ENCODE results near the gene CPT1B. TPM values are rescaled to one million over a fixed set of nuclear protein-coding genes. Genes with fewer than 3 reads are reported as not detected.
"Not testable (repeated sequence)": the region's sequence is repeated elsewhere in the genome, so short reads cannot be mapped to it uniquely, and the experiment has no call there.

The CPT1B gene
- total RNA-seq, 1 donor from 2014 or later = 27.1 TPM

DNA sequence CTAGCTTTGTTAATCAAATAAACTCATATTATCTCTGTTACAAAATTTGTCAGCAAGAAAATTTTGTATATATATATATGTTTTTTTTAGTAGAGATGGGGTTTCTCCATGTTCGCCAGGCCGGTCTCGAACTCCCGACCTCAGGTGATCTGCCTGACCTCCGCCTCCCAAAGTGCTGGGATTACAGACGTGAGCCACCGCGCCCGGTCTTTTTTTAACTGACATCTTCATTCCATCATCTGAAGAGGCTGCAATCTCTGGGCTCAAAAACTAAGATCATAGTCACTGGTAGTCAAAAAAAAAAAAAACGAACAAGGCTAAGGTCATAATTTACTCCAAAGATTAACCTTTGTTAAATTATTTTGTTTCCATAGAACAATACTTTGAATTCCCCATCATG is 37.8 kb downstream of the CPT1B start:
- Histone ChIP-seq H3K27ac (ENCODE audit: low read depth, low read length) (peak overlapping the region; percentile 91), H3K27me3 (ENCODE audit: control insufficient read depth in 3 of 3, insufficient read depth in 3 of 3, low read length in 3 of 3) (peaks cover 7 to 19% (median 18%) of the 10 kb centered on the region in 3 donors), H3K4me1 (ENCODE audit: control insufficient read depth in 3 of 3, insufficient read depth in 3 of 3, low read length in 3 of 3) (peaks cover 5 to 24% (median 8%) of the 10 kb centered on the region in 3 donors), H3K9ac (ENCODE audit: low read depth in 1 of 3, low read length in 3 of 3) (no peak overlapping the region), H3K4me3 (ENCODE audit: low read length in 3 of 3) (no peak overlapping the region), H3K9me3 (ENCODE audit: control insufficient read depth in 3 of 3, low read length in 3 of 3) (no peaks in the 10 kb centered on the region), H3K36me3 (ENCODE audit: control insufficient read depth in 3 of 3, insufficient read depth in 3 of 3, low read length in 3 of 3) (no peaks in the 10 kb centered on the region)

DNA sequence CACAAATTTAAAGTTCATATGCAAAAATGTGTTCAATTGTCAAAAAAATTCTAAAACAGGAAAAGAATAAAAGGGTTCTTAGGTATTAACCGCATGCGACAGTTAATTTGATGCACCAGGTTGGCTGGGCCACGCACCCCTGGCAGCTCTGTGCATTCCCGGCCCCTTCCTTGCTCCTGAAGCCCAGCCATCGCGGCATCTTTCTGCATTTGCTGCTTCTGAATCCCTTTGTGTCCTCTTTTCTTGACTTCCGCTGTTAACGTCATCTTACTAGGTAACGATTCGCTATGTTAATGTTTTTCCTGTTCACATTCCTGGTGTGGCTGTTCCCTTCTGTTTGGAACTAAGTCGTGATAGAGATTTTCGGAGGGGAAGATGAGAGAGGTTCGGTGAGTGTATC is 40.5 kb downstream of the CPT1B start:
- no peak overlapping the region for H3K9ac ChIP-seq (ENCODE audit: low read depth in 1 of 3, low read length in 3 of 3)

DNA sequence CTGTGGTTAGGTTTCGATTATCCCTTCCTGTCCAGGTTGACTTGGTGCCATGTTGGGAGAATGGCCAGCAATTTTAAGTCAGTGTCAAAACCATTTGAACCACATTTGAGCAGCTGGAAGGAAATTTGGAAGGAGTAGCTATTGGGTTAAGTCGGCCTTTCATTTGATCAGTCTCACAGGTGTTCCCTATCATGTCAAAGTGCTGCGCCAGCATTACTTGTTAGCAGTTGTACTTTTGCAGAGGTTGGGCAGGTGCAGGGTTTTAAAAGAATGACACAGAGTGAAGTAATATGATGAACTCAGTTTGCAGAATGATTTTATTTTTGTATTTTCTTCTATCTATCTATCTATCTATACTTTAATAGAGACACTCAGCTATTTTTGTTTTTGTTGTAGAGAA is 42.0 kb downstream of the CPT1B start:
- Histone ChIP-seq H3K27ac (ENCODE audit: low read depth, low read length) (no peak overlapping the region), H3K9ac (ENCODE audit: low read depth in 1 of 3, low read length in 3 of 3) (no peak overlapping the region), H3K9me3 (ENCODE audit: control insufficient read depth in 3 of 3, low read length in 3 of 3) (no peaks in the 10 kb centered on the region), H3K4me1 (ENCODE audit: control insufficient read depth in 3 of 3, insufficient read depth in 3 of 3, low read length in 3 of 3) (peaks cover under 1 to 19% (median 11%) of the 10 kb centered on the region in 3 donors), H3K4me3 (ENCODE audit: low read length in 3 of 3) (no peak overlapping the region), H3K27me3 (ENCODE audit: control insufficient read depth in 3 of 3, insufficient read depth in 3 of 3, low read length in 3 of 3) (peaks cover 13 to 28% (median 24%) of the 10 kb centered on the region in 3 donors), H3K36me3 (ENCODE audit: control insufficient read depth in 3 of 3, insufficient read depth in 3 of 3, low read length in 3 of 3) (no peaks in the 10 kb centered on the region)

More for the DNA sequence above, 40.5 kb downstream of the CPT1B start:
- H3K27me3 ChIP-seq (ENCODE audit: control insufficient read depth in 3 of 3, insufficient read depth in 3 of 3, low read length in 3 of 3) = peaks cover 2 to 19% (median 18%) of the 10 kb centered on the region in 3 donors
- H3K9me3 ChIP-seq (ENCODE audit: control insufficient read depth in 3 of 3, low read length in 3 of 3) = no peaks in the 10 kb centered on the region
- H3K27ac ChIP-seq (ENCODE audit: low read depth, low read length) = peak overlapping the region; percentile 91
- no peaks in the 10 kb centered on the region for H3K36me3 ChIP-seq (ENCODE audit: control insufficient read depth in 3 of 3, insufficient read depth in 3 of 3, low read length in 3 of 3)
- H3K4me3 ChIP-seq (ENCODE audit: low read length in 3 of 3) = no peak overlapping the region
- peaks cover 0 to 12% (median 3%) of the 10 kb centered on the region in 3 donors for H3K4me1 ChIP-seq (ENCODE audit: control insufficient read depth in 3 of 3, insufficient read depth in 3 of 3, low read length in 3 of 3)

DNA sequence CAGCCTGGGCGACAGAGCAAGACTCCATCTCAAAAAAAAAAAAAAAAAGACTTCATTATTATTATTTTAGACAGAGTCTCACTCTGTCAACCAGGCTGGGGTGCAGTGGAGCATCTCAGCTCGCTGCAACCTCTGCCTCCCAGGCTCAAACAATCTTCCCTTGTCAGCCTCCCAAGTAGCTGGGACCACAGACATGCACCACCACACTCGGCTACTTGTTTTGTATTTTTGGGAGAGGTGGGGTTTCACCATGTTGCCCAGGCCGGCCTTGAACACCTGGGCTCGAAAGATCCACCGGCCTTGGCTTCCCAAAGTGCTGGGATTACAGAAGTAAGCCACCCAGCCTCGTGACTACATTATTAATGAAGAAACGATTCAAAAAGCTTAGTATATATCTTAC is 43.1 kb downstream of the CPT1B start:
- Histone ChIP-seq H3K27ac (ENCODE audit: low read depth, low read length) (no peak overlapping the region), H3K4me1 (ENCODE audit: control insufficient read depth in 3 of 3, insufficient read depth in 3 of 3, low read length in 3 of 3) (peaks cover 5 to 29% (median 16%) of the 10 kb centered on the region in 3 donors), H3K9ac (ENCODE audit: low read depth in 1 of 3, low read length in 3 of 3) (no peak overlapping the region), H3K36me3 (ENCODE audit: control insufficient read depth in 3 of 3, insufficient read depth in 3 of 3, low read length in 3 of 3) (no peaks in the 10 kb centered on the region), H3K9me3 (ENCODE audit: control insufficient read depth in 3 of 3, low read length in 3 of 3) (no peaks in the 10 kb centered on the region), H3K27me3 (ENCODE audit: control insufficient read depth in 3 of 3, insufficient read depth in 3 of 3, low read length in 3 of 3) (peaks cover 22 to 39% (median 34%) of the 10 kb centered on the region in 3 donors), H3K4me3 (ENCODE audit: low read length in 3 of 3) (no peak overlapping the region)

DNA sequence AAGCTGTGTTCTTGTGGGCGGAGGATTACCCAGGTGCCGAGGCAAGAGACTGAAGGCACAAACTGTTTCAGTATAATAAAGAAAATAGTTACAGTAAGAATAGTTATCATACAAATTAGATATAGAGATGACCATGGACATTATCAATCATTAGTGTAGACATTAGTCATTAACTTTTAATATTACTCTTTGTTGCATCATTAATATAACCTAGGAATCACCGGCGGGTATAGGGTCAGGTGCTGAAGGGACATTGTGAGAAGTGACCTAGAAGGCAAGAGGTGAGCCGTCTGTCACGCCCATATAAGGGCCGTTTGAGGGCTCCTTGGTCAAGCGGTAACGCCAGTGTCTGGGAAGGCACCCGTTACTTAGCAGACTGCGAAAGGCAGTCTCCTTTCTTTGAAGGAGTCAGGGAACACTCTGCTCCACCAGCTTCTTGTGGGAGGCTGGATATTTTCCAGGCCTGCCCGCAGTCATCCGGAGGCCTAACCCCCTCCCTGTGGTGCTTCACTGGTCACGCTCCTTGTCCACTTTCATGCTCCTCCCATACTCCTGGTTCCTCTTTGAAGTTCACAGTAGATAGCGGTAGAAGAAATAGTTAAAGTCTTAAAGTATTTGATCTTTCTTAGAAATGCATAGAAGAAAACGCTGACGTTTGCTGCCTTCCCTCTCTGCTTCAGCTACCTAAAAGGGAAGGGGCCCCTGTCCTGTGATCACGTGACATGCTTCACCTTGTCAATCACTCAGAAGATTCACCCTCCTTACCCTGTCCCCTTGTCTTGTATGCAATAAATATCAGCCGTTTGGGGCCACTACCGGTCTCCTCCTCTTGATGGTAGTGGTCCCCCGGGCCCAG is 44.1 kb downstream of the CPT1B start:
- peaks cover 30 to 47% (median 43%) of the 10 kb centered on the region in 3 donors for H3K27me3 ChIP-seq (ENCODE audit: control insufficient read depth in 3 of 3, insufficient read depth in 3 of 3, low read length in 3 of 3)
- H3K4me1 ChIP-seq (ENCODE audit: control insufficient read depth in 3 of 3, insufficient read depth in 3 of 3, low read length in 3 of 3) = peaks cover 5 to 29% (median 19%) of the 10 kb centered on the region in 3 donors
- peak overlapping the region; percentile 5 for H3K27ac ChIP-seq (ENCODE audit: low read depth, low read length)

DNA sequence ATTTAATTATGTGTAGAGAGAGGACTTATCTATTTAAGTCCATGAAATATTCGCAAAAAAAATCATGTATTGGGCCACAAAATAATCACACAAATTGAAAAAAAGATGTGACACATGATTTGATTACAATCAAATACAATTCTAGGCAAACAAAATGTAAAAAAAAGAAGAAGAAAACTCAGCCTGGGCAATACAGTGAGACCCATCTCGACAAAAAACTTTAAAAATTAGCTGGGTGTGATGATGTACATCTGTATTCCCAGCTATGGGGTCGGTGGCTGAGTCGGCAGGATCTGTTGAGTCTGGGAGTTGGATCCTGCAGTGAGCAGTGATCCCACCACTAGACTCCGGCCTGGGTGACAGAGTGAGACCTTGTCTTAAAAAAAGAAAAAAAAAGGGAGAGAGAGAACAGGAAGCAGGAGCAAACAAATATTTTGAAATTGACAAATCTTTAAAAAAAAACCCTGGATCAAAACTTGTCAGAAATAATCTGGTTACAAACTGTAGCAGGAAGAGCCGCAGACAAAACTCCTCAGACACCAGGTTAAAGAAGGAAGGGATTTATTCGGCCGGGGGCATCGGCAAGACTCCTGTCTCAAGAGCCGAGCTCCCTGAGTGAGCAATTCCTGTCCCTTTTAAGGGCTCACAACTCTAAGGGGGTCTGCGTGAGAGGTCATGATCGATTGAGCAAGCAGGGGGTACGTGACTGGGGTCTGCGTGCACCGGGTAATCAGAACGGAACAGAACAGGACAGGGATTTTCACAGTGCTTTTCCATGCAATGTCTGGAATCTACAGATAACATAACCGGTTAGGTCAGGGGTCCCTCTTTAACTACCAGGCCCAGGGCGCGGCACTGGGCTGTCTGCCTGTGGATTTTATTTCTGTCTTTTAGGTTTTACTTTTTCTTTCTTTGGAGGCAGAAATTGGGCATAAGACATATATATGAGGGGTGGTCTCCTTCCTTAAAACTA is 45.1 kb downstream of the CPT1B start:
- Histone ChIP-seq H3K27me3 (ENCODE audit: control insufficient read depth in 3 of 3, insufficient read depth in 3 of 3, low read length in 3 of 3) (peaks cover 30 to 57% (median 45%) of the 10 kb centered on the region in 3 donors), H3K4me1 (ENCODE audit: control insufficient read depth in 3 of 3, insufficient read depth in 3 of 3, low read length in 3 of 3) (peaks cover 5 to 33% (median 24%) of the 10 kb centered on the region in 3 donors), H3K36me3 (ENCODE audit: control insufficient read depth in 3 of 3, insufficient read depth in 3 of 3, low read length in 3 of 3) (no peaks in the 10 kb centered on the region), H3K9ac (ENCODE audit: low read depth in 1 of 3, low read length in 3 of 3) (no peak overlapping the region), H3K4me3 (ENCODE audit: low read length in 3 of 3) (no peak overlapping the region), H3K9me3 (ENCODE audit: control insufficient read depth in 3 of 3, low read length in 3 of 3) (no peaks in the 10 kb centered on the region), H3K27ac (ENCODE audit: low read depth, low read length) (peak overlapping the region; percentile 93)

More for the DNA sequence above, 44.1 kb downstream of the CPT1B start:
- H3K9me3 ChIP-seq (ENCODE audit: control insufficient read depth in 3 of 3, low read length in 3 of 3); H3K9ac ChIP-seq (ENCODE audit: low read depth in 1 of 3, low read length in 3 of 3); H3K36me3 ChIP-seq (ENCODE audit: control insufficient read depth in 3 of 3, insufficient read depth in 3 of 3, low read length in 3 of 3); H3K4me3 ChIP-seq (ENCODE audit: low read length in 3 of 3): not testable (repeated sequence)

DNA sequence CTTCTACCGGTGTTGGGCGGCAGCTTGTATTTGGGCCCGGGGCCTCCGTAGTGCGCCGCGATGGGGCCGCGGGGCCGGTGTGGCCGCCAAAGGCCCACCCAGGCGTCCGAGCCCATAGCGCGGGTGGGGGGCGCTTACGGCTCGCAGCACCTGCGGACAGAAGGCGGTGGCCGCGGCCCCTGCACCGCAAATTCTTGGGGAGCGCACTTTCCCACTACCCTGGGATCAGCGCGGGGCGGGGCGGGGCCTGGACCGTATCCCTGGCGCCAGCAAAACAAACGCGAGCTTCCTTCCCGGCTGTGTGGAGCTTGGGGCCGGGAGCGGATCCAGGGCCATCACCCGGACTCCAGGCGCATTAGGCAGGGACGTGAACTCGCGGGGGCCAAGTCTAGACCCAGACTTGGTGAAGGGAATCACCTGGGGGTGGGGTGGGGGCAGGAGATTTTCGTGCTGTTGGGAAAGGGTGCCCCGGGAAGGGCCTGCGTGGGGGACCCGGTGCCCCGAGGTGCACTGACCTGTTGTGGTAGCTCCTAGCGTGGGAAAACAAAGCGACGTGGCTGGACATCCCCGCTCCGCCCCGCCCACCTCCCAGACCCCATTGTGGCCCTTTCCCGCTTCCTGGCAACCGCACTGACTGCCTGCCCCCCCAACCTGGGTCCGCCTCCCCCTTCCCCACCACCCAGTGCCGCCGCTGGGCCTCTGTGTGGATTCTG is 46.1 kb downstream of the CPT1B start:
- peaks cover 9 to 38% (median 29%) of the 10 kb centered on the region in 3 donors for H3K4me1 ChIP-seq (ENCODE audit: control insufficient read depth in 3 of 3, insufficient read depth in 3 of 3, low read length in 3 of 3)
- H3K27ac ChIP-seq (ENCODE audit: low read depth, low read length) = peak overlapping the region; percentile 93
- H3K9ac ChIP-seq (ENCODE audit: low read depth in 1 of 3, low read length in 3 of 3) = peak overlapping the region; percentile 78 to 86 (median 83)
- peak overlapping the region in 2 of 3 donors; percentile 65 to 70 for H3K4me3 ChIP-seq (ENCODE audit: low read length in 3 of 3)
- H3K27me3 ChIP-seq (ENCODE audit: control insufficient read depth in 3 of 3, insufficient read depth in 3 of 3, low read length in 3 of 3) = peaks cover 30 to 59% (median 45%) of the 10 kb centered on the region in 3 donors
- H3K36me3 ChIP-seq (ENCODE audit: control insufficient read depth in 3 of 3, insufficient read depth in 3 of 3, low read length in 3 of 3) = no peaks in the 10 kb centered on the region
- H3K9me3 ChIP-seq (ENCODE audit: control insufficient read depth in 3 of 3, low read length in 3 of 3) = no peaks in the 10 kb centered on the region

DNA sequence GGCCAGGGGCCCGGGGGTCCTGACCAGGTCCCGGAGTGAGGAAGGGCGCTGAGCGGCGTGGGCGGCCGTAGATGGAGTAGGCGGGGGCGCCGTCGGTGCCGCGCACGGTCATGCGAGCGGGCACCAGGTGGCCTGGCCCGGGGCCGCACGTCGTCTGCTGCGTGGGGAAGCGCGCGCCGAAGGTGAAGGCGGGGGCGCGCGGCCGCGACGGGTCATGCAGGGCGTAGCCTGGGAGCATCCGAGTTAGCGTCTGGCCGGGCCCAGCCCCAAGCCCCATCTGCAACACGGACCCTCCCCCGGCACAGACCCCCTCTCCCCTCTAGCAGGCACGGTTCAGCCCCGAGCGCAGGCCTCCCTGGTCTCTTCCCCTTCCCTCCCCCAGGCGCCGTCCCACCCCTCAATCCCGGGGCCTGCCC is 46.7 kb downstream of the CPT1B start:
- Histone ChIP-seq H3K36me3 (ENCODE audit: control insufficient read depth in 3 of 3, insufficient read depth in 3 of 3, low read length in 3 of 3) (no peaks in the 10 kb centered on the region), H3K9ac (ENCODE audit: low read depth in 1 of 3, low read length in 3 of 3) (peak overlapping the region; percentile 78 to 86 (median 83)), H3K27me3 (ENCODE audit: control insufficient read depth in 3 of 3, insufficient read depth in 3 of 3, low read length in 3 of 3) (peaks cover 30 to 64% (median 45%) of the 10 kb centered on the region in 3 donors), H3K4me1 (ENCODE audit: control insufficient read depth in 3 of 3, insufficient read depth in 3 of 3, low read length in 3 of 3) (peaks cover 10 to 44% (median 33%) of the 10 kb centered on the region in 3 donors), H3K4me3 (ENCODE audit: low read length in 3 of 3) (peak overlapping the region; percentile 65 to 70 (median 66)), H3K27ac (ENCODE audit: low read depth, low read length) (peak overlapping the region; percentile 93), H3K9me3 (ENCODE audit: control insufficient read depth in 3 of 3, low read length in 3 of 3) (no peaks in the 10 kb centered on the region)

DNA sequence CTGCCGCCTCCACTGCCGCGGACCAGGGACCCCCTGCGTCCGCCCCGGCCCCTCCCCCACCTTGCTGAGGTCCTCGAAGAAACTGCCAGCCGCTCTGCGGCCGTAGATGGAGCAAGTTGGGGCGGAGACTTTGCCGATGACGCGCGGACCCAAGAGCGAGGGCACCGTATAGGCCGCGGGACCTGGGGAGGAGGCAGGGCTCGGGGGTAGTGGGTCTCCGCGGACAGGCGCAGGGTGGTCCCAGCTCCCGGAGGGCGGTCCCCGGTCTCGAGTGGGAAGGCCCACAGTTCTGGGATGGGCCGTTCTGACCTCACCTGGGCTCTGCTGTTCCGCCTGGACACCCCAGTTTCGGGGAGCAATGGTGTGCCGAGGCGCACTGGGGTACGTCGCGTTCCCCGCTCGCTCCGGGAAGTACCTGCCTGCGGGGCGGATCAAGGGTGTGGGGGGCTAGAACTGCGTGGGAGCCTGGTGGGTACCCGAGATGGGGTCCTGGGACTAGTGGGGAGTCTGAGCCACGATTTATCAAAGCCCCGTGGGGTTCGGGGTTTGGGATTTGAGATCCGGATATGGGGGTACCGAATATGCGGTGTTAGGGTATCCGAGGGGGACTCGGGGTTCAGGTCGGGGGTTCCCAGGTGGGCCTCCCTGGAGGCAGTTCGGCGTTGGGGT is 47.2 kb downstream of the CPT1B start:
- Histone ChIP-seq H3K4me1 (ENCODE audit: control insufficient read depth in 3 of 3, insufficient read depth in 3 of 3, low read length in 3 of 3) (peaks cover 10 to 49% (median 35%) of the 10 kb centered on the region in 3 donors), H3K27ac (ENCODE audit: low read depth, low read length) (peak overlapping the region; percentile 93), H3K9ac (ENCODE audit: low read depth in 1 of 3, low read length in 3 of 3) (peak overlapping the region; percentile 78 to 86 (median 83)), H3K27me3 (ENCODE audit: control insufficient read depth in 3 of 3, insufficient read depth in 3 of 3, low read length in 3 of 3) (peaks cover 30 to 66% (median 45%) of the 10 kb centered on the region in 3 donors), H3K4me3 (ENCODE audit: low read length in 3 of 3) (peak overlapping the region; percentile 65 to 75 (median 66)), H3K9me3 (ENCODE audit: control insufficient read depth in 3 of 3, low read length in 3 of 3) (no peaks in the 10 kb centered on the region), H3K36me3 (ENCODE audit: control insufficient read depth in 3 of 3, insufficient read depth in 3 of 3, low read length in 3 of 3) (no peaks in the 10 kb centered on the region)

Data from skeletal muscle tissue (tissue), 4 donors.